Astrocyte (in vitro differentiated cells and primary cell): ENCODE data around the gene GTPBP6.
"Not testable (repeated sequence)": the region's sequence is repeated elsewhere in the genome, so short reads cannot be mapped to it uniquely, and the experiment has no call there.

Experiments used
- EZH2 ChIP-seq: IDR thresholded peaks from 2 replicates; pipeline ENCODE4 v1.6.1; 2012; ENCODE audit warnings: mild to moderate bottlenecking, low read length, inconsistent platforms; ENCODE audit not compliant: insufficient read depth
- TF ChIP-seq, protein P1 (sequence below): IDR thresholded peaks from 2 replicates; pipeline ENCODE4 v1.5.1; 2011; ENCODE audit warnings: low read depth, mild to moderate bottlenecking, inconsistent platforms, low read length, moderate library complexity; ENCODE audit not compliant: insufficient read depth

- TF ChIP-seq, protein P1, sequence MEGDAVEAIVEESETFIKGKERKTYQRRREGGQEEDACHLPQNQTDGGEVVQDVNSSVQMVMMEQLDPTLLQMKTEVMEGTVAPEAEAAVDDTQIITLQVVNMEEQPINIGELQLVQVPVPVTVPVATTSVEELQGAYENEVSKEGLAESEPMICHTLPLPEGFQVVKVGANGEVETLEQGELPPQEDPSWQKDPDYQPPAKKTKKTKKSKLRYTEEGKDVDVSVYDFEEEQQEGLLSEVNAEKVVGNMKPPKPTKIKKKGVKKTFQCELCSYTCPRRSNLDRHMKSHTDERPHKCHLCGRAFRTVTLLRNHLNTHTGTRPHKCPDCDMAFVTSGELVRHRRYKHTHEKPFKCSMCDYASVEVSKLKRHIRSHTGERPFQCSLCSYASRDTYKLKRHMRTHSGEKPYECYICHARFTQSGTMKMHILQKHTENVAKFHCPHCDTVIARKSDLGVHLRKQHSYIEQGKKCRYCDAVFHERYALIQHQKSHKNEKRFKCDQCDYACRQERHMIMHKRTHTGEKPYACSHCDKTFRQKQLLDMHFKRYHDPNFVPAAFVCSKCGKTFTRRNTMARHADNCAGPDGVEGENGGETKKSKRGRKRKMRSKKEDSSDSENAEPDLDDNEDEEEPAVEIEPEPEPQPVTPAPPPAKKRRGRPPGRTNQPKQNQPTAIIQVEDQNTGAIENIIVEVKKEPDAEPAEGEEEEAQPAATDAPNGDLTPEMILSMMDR = not testable (repeated sequence)
- TF ChIP-seq EZH2 = not testable (repeated sequence)
Observed at GRCh38 chrX:324664-325063, 6.1 kb upstream of the GTPBP6 start.
